PC-9 (cell line): Measurements from ENCODE around the gene PLA2G3. TPM values are rescaled to one million over a fixed set of nuclear protein-coding genes. Genes with fewer than 3 reads are reported as not detected.

ENCODE experiments used
- BruUV-seq: library from RNA; stranded (reverse); fragments of 400-500 nt; replicated peaks from 2 replicates; lab custom pipeline; 2021; lab: Mats Ljungman, UMichigan
- CTCF ChIA-PET: fragments of 300-600 bp; sonication (Branson Sonifier 250); formaldehyde crosslinking; loops from one replicate; lab custom pipeline; 2022; ENCODE audit warnings: antibody characterized with exemption; lab: Charles Lee
- POLR2A ChIA-PET: fragments of 300-600 bp; sonication (Branson Sonifier 250); formaldehyde crosslinking; loops from one replicate; lab custom pipeline; 2022; ENCODE audit warnings: antibody characterized with exemption; ENCODE audit not compliant: unreplicated experiment; lab: Charles Lee
- DNase-seq, 2 experiments: peaks; one replicate each; pipeline versions ENCODE4 v3.0.0 to v3.0.0-alpha.2; 2015 to 2022; ENCODE audit warnings: mixed read lengths in 1 of 2
- H2AFZ ChIP-seq: fragments of 200-600 bp; sonication (generic); 2 replicates; pipeline ENCODE4 v1.8.1; 2017; ENCODE audit warnings: antibody characterized with exemption
- H3F3A ChIP-seq: fragments of 200-600 bp; sonication (generic); 2 replicates; pipeline ENCODE4 v1.8.1; 2017; ENCODE audit warnings: antibody characterized with exemption, mild to moderate bottlenecking, low read depth; ENCODE audit not compliant: insufficient read depth
- H3K27ac ChIP-seq: fragments of 200-600 bp; sonication (generic); 2 replicates; pipeline ENCODE4 v1.6.1; 2016; ENCODE audit warnings: mixed run types
- H3K27me3 ChIP-seq: fragments of 200-600 bp; sonication (generic); 2 replicates; pipeline ENCODE4 v1.6.1; 2016; ENCODE audit warnings: low read depth, mixed run types; ENCODE audit not compliant: insufficient read depth
- H3K36me3 ChIP-seq: fragments of 200-600 bp; sonication (generic); 2 replicates; pipeline ENCODE4 v1.6.1; 2016; ENCODE audit warnings: low read depth, mixed run types
- H3K4me1 ChIP-seq: fragments of 200-600 bp; sonication (generic); replicated peaks from 2 replicates; pipeline ENCODE4 v1.6.1; 2016; ENCODE audit warnings: mixed run types; ENCODE audit not compliant: insufficient read depth
- H3K4me2 ChIP-seq: fragments of 200-600 bp; sonication (generic); 2 replicates; pipeline ENCODE4 v1.6.1; 2017; ENCODE audit warnings: mixed run types
- H3K4me3 ChIP-seq: fragments of 200-600 bp; sonication (generic); 2 replicates; pipeline ENCODE4 v1.6.1; 2016; ENCODE audit warnings: mixed run types
- H3K79me2 ChIP-seq: fragments of 200-600 bp; sonication (generic); 2 replicates; pipeline ENCODE4 v1.6.1; 2017; ENCODE audit warnings: low read depth, mixed run types
- H3K9me2 ChIP-seq: fragments of 200-600 bp; sonication (generic); 2 replicates; pipeline ENCODE4 v1.8.1; 2017; ENCODE audit warnings: mild to moderate bottlenecking; ENCODE audit not compliant: insufficient read depth
- H3K9me3 ChIP-seq: fragments of 200-600 bp; sonication (generic); 2 replicates; pipeline ENCODE4 v1.8.1; 2016; ENCODE audit warnings: low read depth; ENCODE audit not compliant: insufficient read depth
- H4K20me1 ChIP-seq: fragments of 200-600 bp; sonication (generic); 2 replicates; pipeline ENCODE4 v1.8.1; 2017; ENCODE audit not compliant: insufficient read depth
- CTCF ChIP-seq: fragments of 200-600 bp; sonication (generic); conservative IDR thresholded peaks from 2 replicates; pipeline ENCODE4 v1.6.1; 2017; ENCODE audit warnings: mixed run types, antibody characterized with exemption, mild to moderate bottlenecking, moderate library complexity
- EZH2 ChIP-seq: fragments of 200-600 bp; sonication (generic); IDR thresholded peaks from 2 replicates; pipeline ENCODE4 v1.8.0; 2017; ENCODE audit warnings: antibody characterized with exemption, low read depth
- intact Hi-C: fragments of 100-400 bp; cut with micrococcal nuclease; formaldehyde crosslinking; loops from one replicate; pipeline ENCODE4 v1.10.0; 2022; ENCODE audit not compliant: unreplicated experiment
- total RNA-seq: library from RNA; stranded (reverse); gene quantifications from 2 replicates; pipeline ENCODE4 v1.2.3, GENCODE V29; 2021

Gene PLA2G3
- total RNA-seq, 1 experiment from 2014 or later: not detected

- Histone ChIP-seq H3K4me3 (no peak overlapping the region), H3K27me3 (no peaks in the 10 kb centered on the region), H3K4me2 (no peak overlapping the region), H3K27ac (no peak overlapping the region), H3K9me2 (no peaks in the 10 kb centered on the region), H2AFZ (no peak overlapping the region), H3K36me3 (no peaks in the 10 kb centered on the region), H3K9me3 (no peaks in the 10 kb centered on the region), H3K79me2 (no peaks in the 10 kb centered on the region), H3K4me1 (no peaks in the 10 kb centered on the region), H4K20me1 (no peaks in the 10 kb centered on the region; the same call in 1 of the 2 replicates), H3F3A (0 out of 2 replicates have a peak, but pooled peaks cover 4% of the 10 kb centered on the region)
- BruUV-seq: no TSS peak
- no peak for DNase-seq
- TF ChIP-seq CTCF: no peak
- TF ChIP-seq EZH2: no peak
- intact Hi-C loops: no loop called here
- ChIA-PET CTCF (interaction anchor here (0.6 kb wide), 1 partner anchor 71 kb away, joined by 3 read pairs; no protein-coding TSS in a partner anchor), POLR2A (no interaction called here)
Measured at GRCh38 chr22:31091106-31091975, 49.0 kb downstream of the PLA2G3 start.

- Histone ChIP-seq H3K36me3 (no peaks in the 10 kb centered on the region), H3K27me3 (no peaks in the 10 kb centered on the region), H3K4me2 (no peak overlapping the region), H2AFZ (no peak overlapping the region), H3K27ac (no peak overlapping the region), H3K9me3 (no peaks in the 10 kb centered on the region), H3K4me1 (no peaks in the 10 kb centered on the region), H3F3A (0 out of 2 replicates have a peak, but pooled peaks cover 5% of the 10 kb centered on the region), H3K79me2 (no peaks in the 10 kb centered on the region), H3K4me3 (no peak overlapping the region), H4K20me1 (no peaks in the 10 kb centered on the region; the same call in 1 of the 2 replicates), H3K9me2 (no peaks in the 10 kb centered on the region)
- POLR2A ChIA-PET: interaction anchor here (0.7 kb wide), 2 partner anchors 10 to 428 kb away, joined by 3 to 7 read pairs; no protein-coding TSS in a partner anchor
- TF ChIP-seq CTCF (no peak), EZH2 (no peak)
- CTCF ChIA-PET: interaction anchor here (0.6 kb wide), 1 partner anchor 72 kb away, joined by 3 read pairs; no protein-coding TSS in a partner anchor
- DNase-seq: no peak
- no TSS peak for BruUV-seq
- intact Hi-C loops: no loop called here
Measured at GRCh38 chr22:31090217-31091085, 49.9 kb downstream of the PLA2G3 start.
